K562 (cell line): Measurements from ENCODE around the gene UTP4. TPM values are rescaled to one million over a fixed set of nuclear protein-coding genes. Genes with fewer than 3 reads are reported as not detected.

Experiments used
- ATF1 ChIP-seq, 2 experiments: fragments of 450-650 bp in 1 of 2; IDR thresholded peaks; 2 replicates each; pipeline ENCODE4 v1.6.1; 2016; ENCODE audit warnings: missing compliant biosample characterization in 1 of 2, missing genetic modification characterization in 1 of 2
- CBFA2T2 ChIP-seq: fragments of 450-650 bp; conservative IDR thresholded peaks from 2 replicates; pipeline ENCODE4 v1.6.1; 2017; ENCODE audit warnings: mild to moderate bottlenecking
- EP400 ChIP-seq: fragments of 450-650 bp; IDR thresholded peaks from 2 replicates; pipeline ENCODE4 v1.6.1; 2017; ENCODE audit warnings: antibody characterized with exemption, mild to moderate bottlenecking, moderate library complexity
- KLF10 ChIP-seq: fragments of 250-450 bp; sonication (Bioruptor Pico); IDR thresholded peaks from 2 replicates; pipeline ENCODE4 v1.6.1; 2021; ENCODE audit warnings: matching md5 sums
- MYNN ChIP-seq, 2 experiments: sonication (generic); formaldehyde crosslinking in 1 of 2; IDR thresholded peaks; 2 replicates each; pipeline versions ENCODE4 v1.5.0 to v1.6.1; 2016 to 2020; ENCODE audit warnings: antibody characterized with exemption in 1 of 2, missing genetic modification reagents in 1 of 2
- RB1 ChIP-seq: fragments of 450-650 bp; IDR thresholded peaks from 2 replicates; pipeline ENCODE4 v1.6.1; 2017; ENCODE audit warnings: low read depth, mild to moderate bottlenecking
- SAP30 ChIP-seq: fragments of 200-600 bp; sonication (generic); IDR thresholded peaks from 2 replicates; pipeline ENCODE4 v1.6.1; 2012; ENCODE audit warnings: borderline replicate concordance, low read depth, mild to moderate bottlenecking, moderate library complexity, low read length, control low read depth, inconsistent platforms; ENCODE audit not compliant: insufficient read depth, poor library complexity, severe bottlenecking
- SREBF1 ChIP-seq: fragments of 150-350 bp; IDR thresholded peaks from 2 replicates; pipeline ENCODE4 v1.6.1; 2014; ENCODE audit warnings: antibody characterized with exemption, low read depth, low read length, borderline replicate concordance
- STAG1 ChIP-seq: sonication (generic); formaldehyde crosslinking; IDR thresholded peaks from 2 replicates; pipeline ENCODE4 v1.5.0; 2020; ENCODE audit warnings: missing genetic modification reagents, borderline replicate concordance
- TFAP4 ChIP-seq: sonication (generic); formaldehyde crosslinking; IDR thresholded peaks from 2 replicates; pipeline ENCODE4 v1.8.0; 2022; ENCODE audit warnings: missing genetic modification reagents, mild to moderate bottlenecking, moderate library complexity, borderline replicate concordance
- ZBTB40 ChIP-seq, 2 experiments: fragments of 450-650 bp in 1 of 2; sonication (generic) in 1 of 2; formaldehyde crosslinking in 1 of 2; IDR thresholded peaks; 2 replicates each; pipeline versions ENCODE4 v1.7.1 to v1.9.0; 2016 to 2022; ENCODE audit warnings: inconsistent platforms in 1 of 2, mild to moderate bottlenecking in 1 of 2, missing genetic modification reagents in 1 of 2
- ZNF239 ChIP-seq: fragments of 250-450 bp; sonication (Bioruptor Pico); IDR thresholded peaks from 2 replicates; pipeline ENCODE4 v1.4.0; 2020; ENCODE audit warnings: mild to moderate bottlenecking
- polyA plus RNA-seq, 8 experiments: library from polyadenylated mRNA; depleted of rRNA in 4 of 8; stranded (reverse) in 5 of 8; unstranded in 3 of 8; fragments of >200 nt; fragmentation: Nextera tagmentation in 2 of 8; fragmentation: Illumina TruSeq in 1 of 8; extraction: Ambion mirVana in 2 of 8; extraction: Trizol in 1 of 8; gene quantifications; 2 replicates each; pipeline versions ENCODE4 v1.2.1 to v1.2.3, GENCODE V29; 2011 to 2014; ENCODE audit warnings: inconsistent platforms in 1 of 8, missing spikeins in 1 of 8
- total RNA-seq, 7 experiments: library from RNA; depleted of rRNA in 6 of 7; stranded (reverse); fragments of >200 nt in 6 of 7; fragmentation: Illumina TruSeq in 2 of 7; extraction: Trizol in 2 of 7; gene quantifications; 2 replicates each; pipeline versions ENCODE4 v1.2.1 to v1.2.3, GENCODE V29; 2011 to 2021; ENCODE audit warnings: low replicate concordance in 1 of 7

The UTP4 gene
- total and polyA plus RNA-seq, 9 of the 15 experiments (the other 6 are each of a cell fraction or from before 2014, with no cell fraction given) = 46.1 to 203 (median 145) TPM

GRCh38 chr16:69105501-69106361 is 26.7 kb upstream of the UTP4 start, which contains the start of gene HAS3 (continued):
- TF ChIP-seq ZBTB40 (IDR thresholded peaks at IDR 0.05) = no peak
- TF ChIP-seq ZBTB40 (CRISPR knock-in tag; IDR thresholded peaks at IDR 0.05) = no peak
- TF ChIP-seq SAP30 = peak; percentile 47
- no peak for TF ChIP-seq EP400
- TF ChIP-seq RB1 = 0 out of 2 replicates have a peak, but pooled peaks have one; percentile 28
- no peak for TF ChIP-seq SREBF1
- no peak; the same call in 1 of the 2 replicates for TF ChIP-seq CBFA2T2
- 0 out of 2 replicates have a peak, but pooled peaks have one; percentile 25 for TF ChIP-seq STAG1 (CRISPR knock-in tag)
- TF ChIP-seq TFAP4 (CRISPR knock-in tag) = peak; percentile 36; the same call in 1 of the 2 replicates
- TF ChIP-seq ZNF239 (CRISPR knock-in tag) = no peak
- TF ChIP-seq ATF1 (CRISPR knock-in tag; IDR thresholded peaks at IDR 0.05) = no peak
- TF ChIP-seq ATF1 (tag; IDR thresholded peaks at IDR 0.05) = peak; percentile 34; the same call in 1 of the 2 replicates
- TF ChIP-seq MYNN (IDR thresholded peaks at IDR 0.05) = no peak
- TF ChIP-seq MYNN (CRISPR knock-in tag; IDR thresholded peaks at IDR 0.05) = no peak
- TF ChIP-seq KLF10 (CRISPR knock-in tag) = no peak
